HEK293 (cell line): ENCODE results near the gene GNAQ.

ENCODE experiments used
- EGR2 ChIP-seq: fragments of 450-650 bp; formaldehyde crosslinking; IDR thresholded peaks from 2 replicates; pipeline ENCODE4 v1.5.1; 2016; ENCODE audit warnings: low read depth, missing biosample characterization, missing genetic modification characterization
- FEZF1 ChIP-seq: fragments of 450-650 bp; formaldehyde crosslinking; IDR thresholded peaks from 2 replicates; pipeline ENCODE4 v1.5.1; 2016; ENCODE audit warnings: missing biosample characterization, missing genetic modification characterization
- GLIS2 ChIP-seq: fragments of 450-650 bp; formaldehyde crosslinking; IDR thresholded peaks from 2 replicates; pipeline ENCODE4 v1.5.1; 2016; ENCODE audit warnings: missing biosample characterization, missing genetic modification characterization
- KLF10 ChIP-seq: fragments of 450-650 bp; IDR thresholded peaks from 2 replicates; pipeline ENCODE4 v1.5.1; 2018; ENCODE audit warnings: missing biosample characterization, mild to moderate bottlenecking, missing genetic modification characterization
- KLF17 ChIP-seq: fragments of 450-650 bp; formaldehyde crosslinking; IDR thresholded peaks from 2 replicates; pipeline ENCODE4 v1.5.1; 2016; ENCODE audit warnings: missing biosample characterization, missing genetic modification characterization
- PRDM2 ChIP-seq: fragments of 450-650 bp; formaldehyde crosslinking; IDR thresholded peaks from 2 replicates; pipeline ENCODE4 v1.5.1; 2016; ENCODE audit warnings: missing biosample characterization, missing genetic modification characterization, borderline replicate concordance
- SALL2 ChIP-seq: fragments of 450-650 bp; formaldehyde crosslinking; IDR thresholded peaks from 2 replicates; pipeline ENCODE4 v1.5.0; 2017; ENCODE audit warnings: missing biosample characterization, mild to moderate bottlenecking, missing genetic modification characterization, borderline replicate concordance
- TRIM28 ChIP-seq: IDR thresholded peaks from 2 replicates; pipeline ENCODE4 v1.6.1; 2011; ENCODE audit warnings: low read length, control low read depth, borderline replicate concordance
- ZBTB48 ChIP-seq: fragments of 450-650 bp; formaldehyde crosslinking; IDR thresholded peaks from 2 replicates; pipeline ENCODE4 v1.5.1; 2016; ENCODE audit warnings: missing biosample characterization, missing genetic modification characterization
- ZNF302 ChIP-seq: fragments of 450-650 bp; formaldehyde crosslinking; IDR thresholded peaks from 2 replicates; pipeline ENCODE4 v1.5.1; 2016; ENCODE audit warnings: missing biosample characterization, missing genetic modification characterization, low read depth
- ZNF350 ChIP-seq: fragments of 450-650 bp; formaldehyde crosslinking; IDR thresholded peaks from 2 replicates; pipeline ENCODE4 v1.5.0; 2017; ENCODE audit warnings: missing biosample characterization, mild to moderate bottlenecking, missing genetic modification characterization
- ZNF391 ChIP-seq: fragments of 450-650 bp; formaldehyde crosslinking; IDR thresholded peaks from 2 replicates; pipeline ENCODE4 v1.5.1; 2016; ENCODE audit warnings: low read depth, missing biosample characterization, missing genetic modification characterization, borderline replicate concordance
- ZNF510 ChIP-seq: fragments of 450-650 bp; formaldehyde crosslinking; IDR thresholded peaks from 2 replicates; pipeline ENCODE4 v1.5.1; 2018; ENCODE audit warnings: mild to moderate bottlenecking, missing genetic modification characterization, missing biosample characterization; ENCODE audit not compliant: insufficient replicate concordance
- ZNF521 ChIP-seq: fragments of 450-650 bp; formaldehyde crosslinking; IDR thresholded peaks from 2 replicates; pipeline ENCODE4 v1.5.1; 2017; ENCODE audit warnings: missing biosample characterization, mild to moderate bottlenecking, missing genetic modification characterization
- ZNF610 ChIP-seq: fragments of 450-650 bp; formaldehyde crosslinking; IDR thresholded peaks from 2 replicates; pipeline ENCODE4 v1.5.1; 2016; ENCODE audit warnings: missing biosample characterization, missing genetic modification characterization, borderline replicate concordance
- ZNF654 ChIP-seq: fragments of 450-650 bp; formaldehyde crosslinking; IDR thresholded peaks from 2 replicates; pipeline ENCODE4 v1.5.1; 2016; ENCODE audit warnings: low read depth, missing biosample characterization, missing genetic modification characterization
- ZNF660 ChIP-seq: fragments of 450-650 bp; IDR thresholded peaks from 2 replicates; pipeline ENCODE4 v1.5.1; 2018; ENCODE audit warnings: missing biosample characterization, mild to moderate bottlenecking, missing genetic modification characterization
- ZNF670 ChIP-seq: fragments of 450-650 bp; formaldehyde crosslinking; IDR thresholded peaks from 2 replicates; pipeline ENCODE4 v1.5.1; 2016; ENCODE audit warnings: missing biosample characterization, missing genetic modification characterization, low read depth
- ZNF677 ChIP-seq: fragments of 450-650 bp; IDR thresholded peaks from 2 replicates; pipeline ENCODE4 v1.5.0; 2018; ENCODE audit warnings: missing biosample characterization, mild to moderate bottlenecking, missing genetic modification characterization, moderate library complexity
- ZXDB ChIP-seq: fragments of 450-650 bp; formaldehyde crosslinking; IDR thresholded peaks from 2 replicates; pipeline ENCODE4 v1.5.1; 2016; ENCODE audit warnings: missing biosample characterization, missing genetic modification characterization
- TF ChIP-seq, protein P1 (sequence below): fragments of 450-650 bp; formaldehyde crosslinking; IDR thresholded peaks from 2 replicates; pipeline ENCODE4 v1.5.1; 2016; ENCODE audit warnings: missing biosample characterization, missing genetic modification characterization
- TF ChIP-seq, protein P2 (sequence below): fragments of 450-650 bp; formaldehyde crosslinking; IDR thresholded peaks from 2 replicates; pipeline ENCODE4 v1.5.1; 2017; ENCODE audit warnings: missing biosample characterization, missing genetic modification characterization
- TF ChIP-seq, protein P3 (sequence below): fragments of 450-650 bp; formaldehyde crosslinking; IDR thresholded peaks from 2 replicates; pipeline ENCODE4 v1.5.1; 2016; ENCODE audit warnings: missing biosample characterization, missing genetic modification characterization
- TF ChIP-seq, protein P4 (sequence below): fragments of 450-650 bp; formaldehyde crosslinking; IDR thresholded peaks from 2 replicates; pipeline ENCODE4 v1.5.1; 2016; ENCODE audit warnings: missing biosample characterization, missing genetic modification characterization

Gene GNAQ

DNA sequence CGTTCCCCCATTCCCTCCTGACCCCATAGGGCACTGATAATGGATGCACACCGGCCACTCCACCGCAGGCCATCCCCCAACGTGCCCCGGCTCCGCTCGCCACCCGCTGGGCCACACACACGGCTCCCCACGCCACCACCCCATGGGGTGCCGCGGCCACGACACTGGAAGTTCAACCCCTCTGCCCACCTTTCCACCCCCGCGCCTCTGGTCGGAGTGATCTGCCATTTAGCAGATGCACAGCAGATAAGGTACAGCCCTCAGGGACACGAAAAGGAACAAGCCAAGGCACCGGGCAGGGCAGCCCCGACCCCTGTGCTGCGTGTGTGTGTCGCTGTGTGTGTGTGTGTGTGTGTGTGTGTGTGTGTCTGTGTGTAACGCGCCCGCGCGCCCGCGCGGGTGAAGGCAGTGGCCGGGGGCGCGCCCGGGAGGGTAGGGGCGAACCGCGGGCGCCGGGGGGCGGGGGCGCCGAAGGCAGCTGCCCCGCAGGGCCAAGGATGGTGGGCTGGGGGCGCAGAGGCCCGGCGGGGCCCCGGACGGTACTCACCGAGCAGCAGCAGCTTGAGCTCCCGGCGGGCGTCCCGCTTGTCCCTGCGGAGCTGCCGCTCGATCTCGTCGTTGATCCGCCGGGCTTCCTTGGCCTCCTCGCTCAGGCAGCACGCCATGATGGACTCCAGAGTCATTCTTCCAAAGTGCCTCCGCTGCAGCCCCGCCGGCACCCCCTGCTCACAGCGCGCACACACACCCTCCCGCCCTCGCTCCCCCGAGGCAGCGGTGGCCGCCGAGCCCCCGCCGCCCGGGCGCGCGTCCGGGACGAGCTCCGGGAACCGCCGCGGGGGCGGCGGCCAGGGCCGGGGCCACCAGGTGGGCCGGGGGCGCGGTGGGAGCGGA lies 813 bp downstream of the GNAQ start (continued):
- TF ChIP-seq EGR2 (tag by site-specific recombination) (peak; percentile 94), TRIM28 (no peak), KLF17 (tag by site-specific recombination) (no peak), ZNF521 (tag by site-specific recombination) (no peak), ZNF610 (no peak), GLIS2 (tag by site-specific recombination) (peak; percentile 98), SALL2 (tag by site-specific recombination) (no peak), ZNF660 (tag by site-specific recombination) (no peak), PRDM2 (tag by site-specific recombination) (no peak), ZNF391 (tag by site-specific recombination) (peak; percentile 68; the same call in 1 of the 2 replicates), ZNF510 (tag by site-specific recombination) (no peak), ZNF670 (tag by site-specific recombination) (no peak), FEZF1 (tag by site-specific recombination) (no peak), ZNF654 (no peak), ZNF677 (tag by site-specific recombination) (no peak), ZNF302 (tag by site-specific recombination) (no peak), ZXDB (tag by site-specific recombination) (peak; percentile 54; the same call in 1 of the 2 replicates), ZNF350 (tag by site-specific recombination) (no peak), ZBTB48 (tag by site-specific recombination) (peak; percentile 88), KLF10 (no peak; the same call in 1 of the 2 replicates)
- TF ChIP-seq, protein P1, sequence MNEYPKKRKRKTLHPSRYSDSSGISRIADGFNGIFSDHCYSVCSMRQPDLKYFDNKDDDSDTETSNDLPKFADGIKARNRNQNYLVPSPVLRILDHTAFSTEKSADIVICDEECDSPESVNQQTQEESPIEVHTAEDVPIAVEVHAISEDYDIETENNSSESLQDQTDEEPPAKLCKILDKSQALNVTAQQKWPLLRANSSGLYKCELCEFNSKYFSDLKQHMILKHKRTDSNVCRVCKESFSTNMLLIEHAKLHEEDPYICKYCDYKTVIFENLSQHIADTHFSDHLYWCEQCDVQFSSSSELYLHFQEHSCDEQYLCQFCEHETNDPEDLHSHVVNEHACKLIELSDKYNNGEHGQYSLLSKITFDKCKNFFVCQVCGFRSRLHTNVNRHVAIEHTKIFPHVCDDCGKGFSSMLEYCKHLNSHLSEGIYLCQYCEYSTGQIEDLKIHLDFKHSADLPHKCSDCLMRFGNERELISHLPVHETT (tag by site-specific recombination): no peak
- TF ChIP-seq, protein P2, sequence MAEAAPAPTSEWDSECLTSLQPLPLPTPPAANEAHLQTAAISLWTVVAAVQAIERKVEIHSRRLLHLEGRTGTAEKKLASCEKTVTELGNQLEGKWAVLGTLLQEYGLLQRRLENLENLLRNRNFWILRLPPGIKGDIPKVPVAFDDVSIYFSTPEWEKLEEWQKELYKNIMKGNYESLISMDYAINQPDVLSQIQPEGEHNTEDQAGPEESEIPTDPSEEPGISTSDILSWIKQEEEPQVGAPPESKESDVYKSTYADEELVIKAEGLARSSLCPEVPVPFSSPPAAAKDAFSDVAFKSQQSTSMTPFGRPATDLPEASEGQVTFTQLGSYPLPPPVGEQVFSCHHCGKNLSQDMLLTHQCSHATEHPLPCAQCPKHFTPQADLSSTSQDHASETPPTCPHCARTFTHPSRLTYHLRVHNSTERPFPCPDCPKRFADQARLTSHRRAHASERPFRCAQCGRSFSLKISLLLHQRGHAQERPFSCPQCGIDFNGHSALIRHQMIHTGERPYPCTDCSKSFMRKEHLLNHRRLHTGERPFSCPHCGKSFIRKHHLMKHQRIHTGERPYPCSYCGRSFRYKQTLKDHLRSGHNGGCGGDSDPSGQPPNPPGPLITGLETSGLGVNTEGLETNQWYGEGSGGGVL (tag by site-specific recombination): peak; percentile 62
- TF ChIP-seq, protein P3, sequence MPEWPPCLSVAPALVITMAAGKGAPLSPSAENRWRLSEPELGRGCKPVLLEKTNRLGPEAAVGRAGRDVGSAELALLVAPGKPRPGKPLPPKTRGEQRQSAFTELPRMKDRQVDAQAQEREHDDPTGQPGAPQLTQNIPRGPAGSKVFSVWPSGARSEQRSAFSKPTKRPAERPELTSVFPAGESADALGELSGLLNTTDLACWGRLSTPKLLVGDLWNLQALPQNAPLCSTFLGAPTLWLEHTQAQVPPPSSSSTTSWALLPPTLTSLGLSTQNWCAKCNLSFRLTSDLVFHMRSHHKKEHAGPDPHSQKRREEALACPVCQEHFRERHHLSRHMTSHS: no peak
- TF ChIP-seq, protein P4, sequence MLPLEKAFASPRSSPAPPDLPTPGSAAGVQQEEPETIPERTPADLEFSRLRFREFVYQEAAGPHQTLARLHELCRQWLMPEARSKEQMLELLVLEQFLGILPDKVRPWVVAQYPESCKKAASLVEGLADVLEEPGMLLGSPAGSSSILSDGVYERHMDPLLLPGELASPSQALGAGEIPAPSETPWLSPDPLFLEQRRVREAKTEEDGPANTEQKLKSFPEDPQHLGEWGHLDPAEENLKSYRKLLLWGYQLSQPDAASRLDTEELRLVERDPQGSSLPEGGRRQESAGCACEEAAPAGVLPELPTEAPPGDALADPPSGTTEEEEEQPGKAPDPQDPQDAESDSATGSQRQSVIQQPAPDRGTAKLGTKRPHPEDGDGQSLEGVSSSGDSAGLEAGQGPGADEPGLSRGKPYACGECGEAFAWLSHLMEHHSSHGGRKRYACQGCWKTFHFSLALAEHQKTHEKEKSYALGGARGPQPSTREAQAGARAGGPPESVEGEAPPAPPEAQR: no peak
